WTC11 (cell line): ENCODE results near the gene HRG. TPM values are rescaled to one million over a fixed set of nuclear protein-coding genes. Genes with fewer than 3 reads are reported as not detected.
"Not testable (repeated sequence)": the region's sequence is repeated elsewhere in the genome, so short reads cannot be mapped to it uniquely, and the experiment has no call there.

ENCODE experiments used
- ATAC-seq: fragments of 200-7000 bp; cut with Tn5 transposase; 2 replicates; pipeline ENCODE4 v1.10.0; 2021; ENCODE audit warnings: mild to moderate bottlenecking, moderate library complexity
- CTCF ChIA-PET: fragments of 300-600 bp; sonication (Branson Sonifier 250); formaldehyde crosslinking; loops from one replicate; lab custom pipeline; 2021; ENCODE audit warnings: antibody characterized with exemption; lab: Charles Lee
- POLR2A ChIA-PET: fragments of 350-600 bp; sonication (Branson Sonifier 250); formaldehyde crosslinking; loops from one replicate; lab custom pipeline; 2021; ENCODE audit warnings: antibody characterized with exemption; lab: Charles Lee
- DNase-seq: peaks from one replicate; pipeline ENCODE4 v3.0.0; 2021; ENCODE audit warnings: low spot score
- H3K27ac Mint-ChIP-seq: 2 replicates; pipeline ENCODE4 v1.8.0; 2021; ENCODE audit warnings: mixed read lengths
- H3K27me3 Mint-ChIP-seq: 2 replicates; pipeline ENCODE4 v1.8.0; 2021; ENCODE audit warnings: low read depth, mild to moderate bottlenecking, moderate library complexity, mixed read lengths
- H3K36me3 Mint-ChIP-seq: 2 replicates; pipeline ENCODE4 v1.8.0; 2021; ENCODE audit warnings: mixed read lengths
- H3K4me1 Mint-ChIP-seq: 2 replicates; pipeline ENCODE4 v1.8.0; 2022; ENCODE audit warnings: mixed read lengths
- H3K4me3 Mint-ChIP-seq: 2 replicates; pipeline ENCODE4 v1.8.0; 2021; ENCODE audit warnings: mild to moderate bottlenecking, moderate library complexity, mixed read lengths
- H3K9me3 Mint-ChIP-seq: 2 replicates; pipeline ENCODE4 v1.8.0; 2021; ENCODE audit warnings: mixed read lengths
- CREB1 ChIP-seq: sonication (generic); formaldehyde crosslinking; IDR thresholded peaks from 2 replicates; pipeline ENCODE4 v1.8.0; 2023; ENCODE audit warnings: mild to moderate bottlenecking, missing genetic modification reagents
- FOXJ3 ChIP-seq: sonication (generic); formaldehyde crosslinking; IDR thresholded peaks from 2 replicates; pipeline ENCODE4 v1.9.0; 2021; ENCODE audit warnings: missing genetic modification reagents, mild to moderate bottlenecking, borderline replicate concordance
- FOXP1 ChIP-seq: sonication (generic); formaldehyde crosslinking; IDR thresholded peaks from 2 replicates; pipeline ENCODE4 v1.8.0; 2022; ENCODE audit warnings: missing genetic modification reagents, mild to moderate bottlenecking, moderate library complexity, borderline replicate concordance
- GABPB1 ChIP-seq: sonication (generic); formaldehyde crosslinking; IDR thresholded peaks from 2 replicates; pipeline ENCODE4 v1.8.1; 2023; ENCODE audit warnings: mild to moderate bottlenecking, missing genetic modification reagents
- HMGA2 ChIP-seq: fragments of 250-450 bp; sonication (Bioruptor Pico); IDR thresholded peaks from 2 replicates; pipeline ENCODE4 v1.4.0; 2021; ENCODE audit warnings: mild to moderate bottlenecking, moderate library complexity
- JAZF1 ChIP-seq: fragments of 250-450 bp; sonication (Bioruptor Pico); IDR thresholded peaks from 2 replicates; pipeline ENCODE4 v1.9.0; 2021; ENCODE audit warnings: moderate library complexity, mild to moderate bottlenecking, inconsistent platforms
- OVOL2 ChIP-seq: fragments of 250-450 bp; sonication (Bioruptor Pico); IDR thresholded peaks from 2 replicates; pipeline ENCODE4 v1.9.0; 2021; ENCODE audit warnings: mild to moderate bottlenecking, borderline replicate concordance
- PRRX2 ChIP-seq: fragments of 250-450 bp; sonication (Bioruptor Pico); IDR thresholded peaks from 2 replicates; pipeline ENCODE4 v1.8.0; 2021; ENCODE audit warnings: mild to moderate bottlenecking
- RORB ChIP-seq: fragments of 250-450 bp; sonication (Bioruptor Pico); IDR thresholded peaks from 2 replicates; pipeline ENCODE4 v1.9.0; 2021; ENCODE audit warnings: mild to moderate bottlenecking
- SOX15 ChIP-seq: fragments of 250-450 bp; sonication (Bioruptor Pico); IDR thresholded peaks from 2 replicates; pipeline ENCODE4 v1.9.0; 2021; ENCODE audit warnings: mild to moderate bottlenecking
- SP1 ChIP-seq: sonication (generic); formaldehyde crosslinking; conservative IDR thresholded peaks from 2 replicates; pipeline ENCODE4 v1.8.1; 2022; ENCODE audit warnings: missing genetic modification reagents
- TP53 ChIP-seq: sonication (generic); formaldehyde crosslinking; IDR thresholded peaks from 2 replicates; pipeline ENCODE4 v1.8.1; 2023; ENCODE audit warnings: mild to moderate bottlenecking, missing genetic modification reagents
- ZBTB21 ChIP-seq: sonication (generic); formaldehyde crosslinking; IDR thresholded peaks from 2 replicates; pipeline ENCODE4 v1.8.1; 2023; ENCODE audit warnings: mild to moderate bottlenecking, missing genetic modification reagents, borderline replicate concordance
- ZNF121 ChIP-seq: sonication (generic); formaldehyde crosslinking; IDR thresholded peaks from 2 replicates; pipeline ENCODE4 v1.8.0; 2023; ENCODE audit warnings: missing genetic modification reagents
- ZNF232 ChIP-seq: sonication (generic); formaldehyde crosslinking; IDR thresholded peaks from 2 replicates; pipeline ENCODE4 v1.8.0; 2022; ENCODE audit warnings: mild to moderate bottlenecking, missing genetic modification reagents
- ZNF263 ChIP-seq: sonication (generic); formaldehyde crosslinking; IDR thresholded peaks from 2 replicates; pipeline ENCODE4 v1.8.1; 2022; ENCODE audit warnings: low read depth, mild to moderate bottlenecking, moderate library complexity, missing genetic modification reagents
- ZNF423 ChIP-seq: fragments of 250-450 bp; sonication (Bioruptor Pico); IDR thresholded peaks from 2 replicates; pipeline ENCODE4 v2.1.2; 2022; ENCODE audit warnings: mild to moderate bottlenecking, moderate library complexity
- total RNA-seq: library from RNA; stranded (reverse); gene quantifications from 3 replicates; pipeline ENCODE4 v1.2.3, GENCODE V29; 2021
- TF ChIP-seq, protein P1 (sequence below): fragments of 250-450 bp; sonication (Bioruptor Pico); IDR thresholded peaks from 2 replicates; pipeline ENCODE4 v1.9.0; 2021; ENCODE audit warnings: mild to moderate bottlenecking, borderline replicate concordance
- TF ChIP-seq, protein P2 (sequence below): fragments of 250-450 bp; sonication (Bioruptor Pico); IDR thresholded peaks from 2 replicates; pipeline ENCODE4 v1.9.0; 2021; ENCODE audit warnings: moderate library complexity, mild to moderate bottlenecking, inconsistent platforms, borderline replicate concordance
- TF ChIP-seq, protein P3 (sequence below): sonication (generic); formaldehyde crosslinking; IDR thresholded peaks from 2 replicates; pipeline ENCODE4 v1.8.0; 2022; ENCODE audit warnings: mild to moderate bottlenecking, missing genetic modification reagents
- TF ChIP-seq, protein P4 (sequence below): fragments of 250-450 bp; sonication (Bioruptor Pico); IDR thresholded peaks from 2 replicates; pipeline ENCODE4 v1.8.0; 2021; ENCODE audit warnings: mild to moderate bottlenecking
- TF ChIP-seq, protein P5 (sequence below): sonication (generic); formaldehyde crosslinking; IDR thresholded peaks from 2 replicates; pipeline ENCODE4 v1.8.1; 2022; ENCODE audit warnings: mild to moderate bottlenecking, moderate library complexity, missing genetic modification reagents

HRG gene
- total RNA-seq, 1 experiment from 2014 or later = 0.24 TPM

DNA sequence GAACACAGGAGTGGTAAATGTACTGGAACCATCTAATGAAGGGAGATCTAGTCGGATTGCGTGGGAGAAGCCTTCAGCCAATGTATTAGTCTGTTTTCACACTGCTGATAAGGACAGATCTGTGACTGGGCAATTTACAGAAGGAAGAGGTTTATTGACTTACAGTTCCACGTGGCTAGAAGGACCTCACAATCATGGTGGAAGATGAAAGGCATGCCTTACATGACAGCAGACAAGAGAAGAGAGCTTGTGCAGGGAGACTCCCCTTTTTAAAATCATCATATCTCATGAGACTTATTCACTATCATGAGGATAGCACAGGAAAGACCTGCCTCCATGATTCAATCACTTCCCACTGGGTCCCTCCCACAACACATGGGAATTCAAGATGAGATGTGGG is 17.0 kb downstream of the HRG start:
- H3K4me1 Mint-ChIP-seq = no peaks in the 10 kb centered on the region; the same call in 1 of the 2 replicates
- TF ChIP-seq ZBTB21 (CRISPR knock-in tag) (no peak), PRRX2 (no peak)
- H3K4me3 Mint-ChIP-seq = no peak overlapping the region
- no peak overlapping the region for H3K27ac Mint-ChIP-seq
- ChIA-PET CTCF (no interaction called here), POLR2A (no interaction called here)
- peaks cover 13% of the 10 kb centered on the region for H3K27me3 Mint-ChIP-seq
- H3K36me3 Mint-ChIP-seq = peaks cover 20% of the 10 kb centered on the region
- DNase-seq (no peak), ATAC-seq (no peak)
- H3K9me3 Mint-ChIP-seq = peaks cover 37% of the 10 kb centered on the region

DNA sequence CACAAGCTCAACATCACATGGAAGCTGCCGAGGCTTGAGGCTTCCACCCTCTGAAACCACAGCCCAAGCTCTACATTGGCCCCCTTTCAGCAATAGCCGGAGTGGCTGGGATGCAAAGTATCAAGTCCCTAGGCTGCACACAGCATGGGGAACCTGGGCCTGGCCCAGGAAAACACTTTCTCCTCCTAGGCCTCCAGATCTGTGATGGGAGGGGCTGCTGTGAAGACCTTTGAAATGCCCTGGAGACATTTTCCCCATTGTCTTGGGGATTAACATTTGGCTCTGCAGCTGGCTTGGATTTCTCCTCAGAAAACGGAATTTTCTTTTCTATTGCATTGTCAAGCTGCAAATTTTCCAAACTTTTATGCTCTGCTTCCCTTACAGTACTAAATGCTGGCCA is 18.2 kb downstream of the HRG start:
- TF ChIP-seq GABPB1 (CRISPR knock-in tag) (no peak), ZNF232 (CRISPR knock-in tag) (no peak), TP53 (CRISPR knock-in tag) (no peak), ZNF121 (CRISPR knock-in tag) (no peak), ZNF263 (no peak)
- TF ChIP-seq, protein P1, sequence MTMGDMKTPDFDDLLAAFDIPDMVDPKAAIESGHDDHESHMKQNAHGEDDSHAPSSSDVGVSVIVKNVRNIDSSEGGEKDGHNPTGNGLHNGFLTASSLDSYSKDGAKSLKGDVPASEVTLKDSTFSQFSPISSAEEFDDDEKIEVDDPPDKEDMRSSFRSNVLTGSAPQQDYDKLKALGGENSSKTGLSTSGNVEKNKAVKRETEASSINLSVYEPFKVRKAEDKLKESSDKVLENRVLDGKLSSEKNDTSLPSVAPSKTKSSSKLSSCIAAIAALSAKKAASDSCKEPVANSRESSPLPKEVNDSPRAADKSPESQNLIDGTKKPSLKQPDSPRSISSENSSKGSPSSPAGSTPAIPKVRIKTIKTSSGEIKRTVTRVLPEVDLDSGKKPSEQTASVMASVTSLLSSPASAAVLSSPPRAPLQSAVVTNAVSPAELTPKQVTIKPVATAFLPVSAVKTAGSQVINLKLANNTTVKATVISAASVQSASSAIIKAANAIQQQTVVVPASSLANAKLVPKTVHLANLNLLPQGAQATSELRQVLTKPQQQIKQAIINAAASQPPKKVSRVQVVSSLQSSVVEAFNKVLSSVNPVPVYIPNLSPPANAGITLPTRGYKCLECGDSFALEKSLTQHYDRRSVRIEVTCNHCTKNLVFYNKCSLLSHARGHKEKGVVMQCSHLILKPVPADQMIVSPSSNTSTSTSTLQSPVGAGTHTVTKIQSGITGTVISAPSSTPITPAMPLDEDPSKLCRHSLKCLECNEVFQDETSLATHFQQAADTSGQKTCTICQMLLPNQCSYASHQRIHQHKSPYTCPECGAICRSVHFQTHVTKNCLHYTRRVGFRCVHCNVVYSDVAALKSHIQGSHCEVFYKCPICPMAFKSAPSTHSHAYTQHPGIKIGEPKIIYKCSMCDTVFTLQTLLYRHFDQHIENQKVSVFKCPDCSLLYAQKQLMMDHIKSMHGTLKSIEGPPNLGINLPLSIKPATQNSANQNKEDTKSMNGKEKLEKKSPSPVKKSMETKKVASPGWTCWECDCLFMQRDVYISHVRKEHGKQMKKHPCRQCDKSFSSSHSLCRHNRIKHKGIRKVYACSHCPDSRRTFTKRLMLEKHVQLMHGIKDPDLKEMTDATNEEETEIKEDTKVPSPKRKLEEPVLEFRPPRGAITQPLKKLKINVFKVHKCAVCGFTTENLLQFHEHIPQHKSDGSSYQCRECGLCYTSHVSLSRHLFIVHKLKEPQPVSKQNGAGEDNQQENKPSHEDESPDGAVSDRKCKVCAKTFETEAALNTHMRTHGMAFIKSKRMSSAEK (CRISPR knock-in tag) = no peak
- TF ChIP-seq, protein P2, sequence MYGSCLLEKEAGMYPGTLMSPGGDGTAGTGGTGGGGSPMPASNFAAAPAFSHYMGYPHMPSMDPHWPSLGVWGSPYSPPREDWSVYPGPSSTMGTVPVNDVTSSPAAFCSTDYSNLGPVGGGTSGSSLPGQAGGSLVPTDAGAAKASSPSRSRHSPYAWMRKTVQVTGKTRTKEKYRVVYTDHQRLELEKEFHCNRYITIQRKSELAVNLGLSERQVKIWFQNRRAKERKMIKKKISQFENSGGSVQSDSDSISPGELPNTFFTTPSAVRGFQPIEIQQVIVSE (CRISPR knock-in tag) = no peak
- TF ChIP-seq, protein P3, sequence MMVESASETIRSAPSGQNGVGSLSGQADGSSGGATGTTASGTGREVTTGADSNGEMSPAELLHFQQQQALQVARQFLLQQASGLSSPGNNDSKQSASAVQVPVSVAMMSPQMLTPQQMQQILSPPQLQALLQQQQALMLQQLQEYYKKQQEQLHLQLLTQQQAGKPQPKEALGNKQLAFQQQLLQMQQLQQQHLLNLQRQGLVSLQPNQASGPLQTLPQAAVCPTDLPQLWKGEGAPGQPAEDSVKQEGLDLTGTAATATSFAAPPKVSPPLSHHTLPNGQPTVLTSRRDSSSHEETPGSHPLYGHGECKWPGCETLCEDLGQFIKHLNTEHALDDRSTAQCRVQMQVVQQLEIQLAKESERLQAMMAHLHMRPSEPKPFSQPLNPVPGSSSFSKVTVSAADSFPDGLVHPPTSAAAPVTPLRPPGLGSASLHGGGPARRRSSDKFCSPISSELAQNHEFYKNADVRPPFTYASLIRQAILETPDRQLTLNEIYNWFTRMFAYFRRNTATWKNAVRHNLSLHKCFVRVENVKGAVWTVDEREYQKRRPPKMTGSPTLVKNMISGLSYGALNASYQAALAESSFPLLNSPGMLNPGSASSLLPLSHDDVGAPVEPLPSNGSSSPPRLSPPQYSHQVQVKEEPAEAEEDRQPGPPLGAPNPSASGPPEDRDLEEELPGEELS (CRISPR knock-in tag) = no peak
- H3K27me3 Mint-ChIP-seq = peaks cover 13% of the 10 kb centered on the region
- H3K4me3 Mint-ChIP-seq = no peak overlapping the region
- H3K27ac Mint-ChIP-seq = no peak overlapping the region
- no peak for DNase-seq
- ATAC-seq = 0 out of 2 replicates have a peak, but pooled peaks have one; percentile 22
- peaks cover 20% of the 10 kb centered on the region for H3K36me3 Mint-ChIP-seq
- ChIA-PET POLR2A (no interaction called here), CTCF (no interaction called here)
- peaks cover 43% of the 10 kb centered on the region for H3K9me3 Mint-ChIP-seq
- H3K4me1 Mint-ChIP-seq = no peaks in the 10 kb centered on the region; the same call in 1 of the 2 replicates

DNA sequence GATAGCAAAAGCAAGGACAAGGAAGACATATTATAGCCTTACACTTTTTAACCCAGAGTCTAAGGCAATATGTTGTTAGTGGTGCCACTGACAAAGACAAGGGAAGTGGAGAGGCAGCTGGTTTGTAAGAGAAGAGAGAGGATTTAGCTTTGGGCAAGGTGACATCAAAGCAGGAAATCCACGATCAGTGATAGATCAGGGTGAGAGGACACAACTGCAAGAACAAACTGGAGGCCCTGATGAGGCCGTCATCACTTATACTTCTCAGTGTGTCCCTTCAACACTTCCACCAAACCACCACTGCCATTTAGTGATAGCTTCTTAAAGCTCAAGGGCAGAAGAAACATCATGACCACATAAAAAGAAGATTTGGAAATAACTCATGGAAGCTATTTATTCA is 20.7 kb downstream of the HRG start:
- H3K4me1 Mint-ChIP-seq, H3K27ac Mint-ChIP-seq, POLR2A ChIA-PET, ATAC-seq, H3K4me3 Mint-ChIP-seq, DNase-seq: not testable (repeated sequence)
- CTCF ChIA-PET = interaction anchor here (0.7 kb wide), 1 partner anchor 515 kb away, joined by 3 read pairs; no protein-coding TSS in a partner anchor
- peaks cover 46% of the 10 kb centered on the region for H3K9me3 Mint-ChIP-seq
- H3K36me3 Mint-ChIP-seq = peaks cover 20% of the 10 kb centered on the region
- H3K27me3 Mint-ChIP-seq = peaks cover 13% of the 10 kb centered on the region

DNA sequence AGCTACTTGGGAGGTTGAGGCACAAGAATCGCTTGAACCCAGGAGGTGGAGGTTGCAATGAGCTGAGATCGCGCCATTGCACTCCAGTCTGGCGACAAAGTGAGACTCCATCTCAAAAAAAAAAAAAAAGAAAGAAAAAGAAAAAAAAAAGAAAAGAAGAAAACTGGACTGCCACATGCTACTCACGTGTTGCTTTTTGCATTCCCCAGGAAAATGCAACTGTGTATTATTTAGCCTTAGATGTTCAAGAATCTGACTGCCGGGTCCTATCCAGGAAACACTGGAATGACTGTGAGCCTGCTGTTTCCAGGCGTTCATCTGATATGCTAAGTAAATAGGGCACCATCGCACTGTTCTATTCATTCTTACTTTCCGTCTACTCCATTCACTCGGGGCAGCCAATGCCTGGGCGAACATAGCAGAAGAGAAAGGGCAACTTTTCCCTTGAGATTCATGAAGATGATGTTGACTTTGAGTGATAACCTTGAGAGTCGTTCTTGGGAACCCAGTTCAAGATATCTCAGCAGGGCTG is 21.4 kb downstream of the HRG start:
- TF ChIP-seq FOXJ3 (no peak), ZNF423 (CRISPR knock-in tag) (no peak), ZNF263 (no peak), SP1 (no peak), FOXP1 (CRISPR knock-in tag) (no peak), HMGA2 (CRISPR knock-in tag) (no peak), RORB (no peak), CREB1 (CRISPR knock-in tag) (no peak), OVOL2 (no peak), SOX15 (CRISPR knock-in tag) (no peak), JAZF1 (CRISPR knock-in tag) (no peak)
- TF ChIP-seq, protein P4, sequence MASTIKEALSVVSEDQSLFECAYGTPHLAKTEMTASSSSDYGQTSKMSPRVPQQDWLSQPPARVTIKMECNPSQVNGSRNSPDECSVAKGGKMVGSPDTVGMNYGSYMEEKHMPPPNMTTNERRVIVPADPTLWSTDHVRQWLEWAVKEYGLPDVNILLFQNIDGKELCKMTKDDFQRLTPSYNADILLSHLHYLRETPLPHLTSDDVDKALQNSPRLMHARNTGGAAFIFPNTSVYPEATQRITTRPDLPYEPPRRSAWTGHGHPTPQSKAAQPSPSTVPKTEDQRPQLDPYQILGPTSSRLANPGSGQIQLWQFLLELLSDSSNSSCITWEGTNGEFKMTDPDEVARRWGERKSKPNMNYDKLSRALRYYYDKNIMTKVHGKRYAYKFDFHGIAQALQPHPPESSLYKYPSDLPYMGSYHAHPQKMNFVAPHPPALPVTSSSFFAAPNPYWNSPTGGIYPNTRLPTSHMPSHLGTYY (CRISPR knock-in tag) = no peak
- TF ChIP-seq, protein P5, sequence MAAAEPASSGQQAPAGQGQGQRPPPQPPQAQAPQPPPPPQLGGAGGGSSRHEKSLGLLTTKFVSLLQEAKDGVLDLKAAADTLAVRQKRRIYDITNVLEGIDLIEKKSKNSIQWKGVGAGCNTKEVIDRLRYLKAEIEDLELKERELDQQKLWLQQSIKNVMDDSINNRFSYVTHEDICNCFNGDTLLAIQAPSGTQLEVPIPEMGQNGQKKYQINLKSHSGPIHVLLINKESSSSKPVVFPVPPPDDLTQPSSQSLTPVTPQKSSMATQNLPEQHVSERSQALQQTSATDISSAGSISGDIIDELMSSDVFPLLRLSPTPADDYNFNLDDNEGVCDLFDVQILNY (CRISPR knock-in tag) = no peak
- POLR2A ChIA-PET = no interaction called here
- CTCF ChIA-PET = no interaction called here
- H3K4me3 Mint-ChIP-seq = no peak overlapping the region
- peaks cover 20% of the 10 kb centered on the region for H3K36me3 Mint-ChIP-seq
- H3K27ac Mint-ChIP-seq = no peak overlapping the region
- peaks cover 53% of the 10 kb centered on the region for H3K9me3 Mint-ChIP-seq
- peaks cover 3% of the 10 kb centered on the region; the same call in 1 of the 2 replicates for H3K4me1 Mint-ChIP-seq
- ATAC-seq (no peak), DNase-seq (no peak)
- peaks cover 10% of the 10 kb centered on the region for H3K27me3 Mint-ChIP-seq
